Stimulated activated CD4-positive, alpha-beta T cell treated with anti-CD3 and anti-CD28 coated beads, TNF-alpha, amount 100 ng/mL, for 48 hours (primary cell): ENCODE measurements around the gene NTSR1.

ENCODE experiments used
- DNase-seq, 3 donors: peaks; one replicate each; pipeline ENCODE4 v3.0.0-alpha.2; 2020; ENCODE audit warnings: low read depth in 3 of 3

Gene NTSR1

GRCh38 chr20:62739581-62740285, 31.1 kb downstream of the NTSR1 start:
- peak in 1 of 3 donors; percentile 14 for DNase-seq

- peak; percentile 61 to 75 (median 70) for DNase-seq
Observed at GRCh38 chr20:62740286-62741141, 31.9 kb downstream of the NTSR1 start.

GRCh38 chr20:62741191-62741691, 32.6 kb downstream of the NTSR1 start:
- DNase-seq = no peak

DNA sequence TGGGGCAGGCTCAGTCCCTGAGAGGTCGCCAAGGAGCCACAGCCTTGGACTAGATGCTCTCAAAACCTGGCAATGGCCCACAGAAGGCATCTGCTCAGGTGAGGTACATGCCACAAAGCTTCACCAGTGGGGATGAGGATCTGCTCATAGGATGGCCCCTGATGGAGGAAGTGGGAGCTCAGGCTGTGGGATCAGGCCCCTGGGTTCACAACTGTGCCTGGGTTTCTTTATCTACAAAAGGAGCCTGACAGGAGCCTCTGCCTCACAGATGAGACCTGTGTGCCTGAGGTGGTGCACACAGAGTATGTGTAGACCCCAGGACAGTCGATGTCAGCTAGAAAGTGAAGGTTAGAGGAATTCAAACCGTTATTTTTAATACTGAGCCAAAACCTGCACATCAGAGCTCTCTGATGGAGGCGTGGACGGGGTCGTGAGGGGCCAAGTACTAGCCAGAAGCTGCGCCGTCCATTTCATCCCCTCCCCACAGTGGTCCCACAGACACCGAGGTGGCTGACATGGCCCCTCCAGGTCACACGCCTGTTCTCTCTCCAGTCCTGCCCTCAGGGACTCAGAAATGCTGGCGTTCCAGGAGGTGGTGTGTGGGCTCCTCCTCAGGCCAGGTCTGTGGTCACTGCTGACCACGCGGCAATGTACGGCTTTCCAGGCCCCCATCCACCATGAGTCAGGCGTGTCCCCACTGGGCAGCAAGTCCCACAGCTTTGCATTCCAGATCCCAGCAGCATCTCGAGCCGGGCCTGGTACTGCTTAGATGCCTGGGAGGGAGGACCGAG, 33.3 kb downstream of the NTSR1 start:
- DNase-seq = no peak

- DNase-seq = no peak
Observed at GRCh38 chr20:62742550-62742949, 33.9 kb downstream of the NTSR1 start.

DNA sequence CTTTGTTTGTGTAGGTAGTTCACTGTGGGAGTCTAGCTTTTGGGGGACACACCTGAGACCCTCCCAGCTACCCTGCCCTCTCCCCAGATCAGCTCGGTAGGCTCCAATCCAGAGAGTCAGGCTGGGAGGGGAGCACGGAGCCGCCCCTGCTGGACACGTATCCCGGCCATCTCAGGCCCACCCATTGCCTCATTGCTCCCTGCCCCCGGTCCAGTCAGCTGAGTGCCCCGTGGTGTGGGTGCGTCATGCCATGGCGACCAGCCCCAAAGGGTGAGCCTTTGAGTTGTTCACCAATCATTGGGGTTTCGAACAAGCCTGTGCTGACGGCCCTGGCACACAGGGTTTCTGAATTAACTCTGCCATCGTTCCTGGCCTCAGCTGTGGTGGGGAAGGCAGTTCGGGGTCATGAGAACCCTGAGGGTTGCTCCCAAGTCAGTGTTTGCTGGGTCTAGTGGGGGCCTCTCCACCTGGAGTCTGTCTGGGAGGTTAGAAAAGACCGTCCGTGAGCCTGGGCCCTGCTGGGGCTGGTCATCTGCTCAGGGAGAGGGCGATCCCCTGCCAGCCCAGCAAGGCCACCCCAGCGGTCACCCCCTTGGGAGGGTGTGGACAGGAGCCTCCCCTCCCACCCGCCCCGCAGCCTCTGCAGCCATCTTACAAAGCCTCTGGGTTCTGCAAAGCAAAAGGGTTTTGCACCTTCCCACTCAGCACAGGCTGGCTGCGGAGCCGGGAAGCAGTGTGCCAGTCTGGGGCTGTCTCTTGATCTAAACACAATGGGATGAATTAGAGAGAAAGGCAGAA, 34.5 kb downstream of the NTSR1 start:
- DNase-seq = no peak

DNA sequence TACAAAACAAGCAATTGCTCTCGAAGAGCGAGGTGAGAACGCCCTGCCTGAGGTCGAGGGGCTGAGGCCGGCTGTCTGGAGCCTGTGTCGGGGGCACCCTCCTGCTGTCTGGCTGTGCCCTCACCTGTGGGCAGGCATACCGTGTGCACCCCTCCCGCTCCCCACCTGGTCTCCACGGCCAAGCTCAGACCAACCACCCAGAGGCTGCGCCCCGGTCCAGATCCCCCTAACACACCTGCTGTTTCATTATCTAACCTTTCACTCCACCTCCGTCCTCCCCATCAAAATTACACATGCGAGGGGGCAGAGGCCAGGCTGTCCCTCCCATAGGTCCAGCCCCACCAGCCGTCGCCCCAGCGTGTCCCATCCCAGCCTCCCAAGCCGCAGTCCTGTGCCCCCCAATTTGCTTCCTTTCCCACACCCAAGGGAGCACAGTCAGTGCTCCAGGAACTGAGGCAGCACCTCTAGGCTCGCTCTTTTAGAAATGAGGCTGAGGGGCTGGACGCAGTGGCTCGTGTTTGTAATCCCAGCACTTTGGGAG, 35.2 kb downstream of the NTSR1 start:
- no peak for DNase-seq

GRCh38 chr20:62744741-62745191, 36.1 kb downstream of the NTSR1 start:
- DNase-seq = no peak

- no peak for DNase-seq
Observed at GRCh38 chr20:62745279-62745951, 36.8 kb downstream of the NTSR1 start.

DNA sequence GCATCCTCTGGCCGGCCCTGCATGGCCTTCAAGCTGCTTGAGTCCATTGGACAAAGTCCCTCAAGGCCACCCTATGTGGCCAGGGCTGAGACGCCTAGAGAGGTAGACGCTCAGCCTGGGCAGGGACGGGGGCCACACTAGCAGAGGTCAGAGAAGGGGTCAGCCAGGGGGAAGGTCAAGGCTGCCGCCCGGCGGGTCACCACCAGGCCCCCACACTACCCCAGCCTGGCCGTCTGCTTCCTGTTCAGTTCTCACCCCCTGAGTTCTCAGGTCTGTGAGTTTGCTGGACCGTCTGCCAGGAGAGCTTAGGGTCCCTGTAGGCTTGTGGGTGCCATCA, 37.3 kb downstream of the NTSR1 start:
- DNase-seq = no peak

GRCh38 chr20:62748311-62748710, 39.7 kb downstream of the NTSR1 start:
- no peak for DNase-seq

DNA sequence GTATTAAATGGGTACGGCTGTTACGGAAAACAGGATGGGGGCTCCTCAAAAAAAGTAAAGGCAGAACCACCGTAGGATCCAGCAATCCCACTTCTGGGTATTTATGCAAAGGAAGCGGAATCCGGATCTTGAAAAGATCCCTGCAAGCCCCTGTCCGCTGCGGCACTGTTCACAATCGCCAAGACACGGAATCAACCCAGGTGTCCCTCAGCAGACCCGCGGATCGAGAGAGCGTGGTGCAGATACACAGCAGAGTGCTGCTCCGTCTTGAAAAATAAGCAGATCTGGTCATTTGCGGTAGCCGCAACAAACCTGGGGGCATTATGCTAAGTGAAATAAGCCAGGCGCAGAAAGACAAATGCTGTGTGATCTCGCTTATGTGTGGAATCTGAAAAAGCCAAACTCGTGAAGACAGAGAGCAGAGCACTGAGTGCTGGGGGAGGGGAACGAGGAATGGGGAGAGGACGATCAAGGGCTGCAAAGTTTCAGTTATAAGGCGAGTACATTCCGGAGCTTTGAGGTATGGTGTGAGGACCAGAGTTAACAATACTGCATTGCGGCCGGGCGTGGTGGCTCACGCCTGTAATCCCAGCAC, 41.3 kb downstream of the NTSR1 start:
- DNase-seq = no peak

DNA sequence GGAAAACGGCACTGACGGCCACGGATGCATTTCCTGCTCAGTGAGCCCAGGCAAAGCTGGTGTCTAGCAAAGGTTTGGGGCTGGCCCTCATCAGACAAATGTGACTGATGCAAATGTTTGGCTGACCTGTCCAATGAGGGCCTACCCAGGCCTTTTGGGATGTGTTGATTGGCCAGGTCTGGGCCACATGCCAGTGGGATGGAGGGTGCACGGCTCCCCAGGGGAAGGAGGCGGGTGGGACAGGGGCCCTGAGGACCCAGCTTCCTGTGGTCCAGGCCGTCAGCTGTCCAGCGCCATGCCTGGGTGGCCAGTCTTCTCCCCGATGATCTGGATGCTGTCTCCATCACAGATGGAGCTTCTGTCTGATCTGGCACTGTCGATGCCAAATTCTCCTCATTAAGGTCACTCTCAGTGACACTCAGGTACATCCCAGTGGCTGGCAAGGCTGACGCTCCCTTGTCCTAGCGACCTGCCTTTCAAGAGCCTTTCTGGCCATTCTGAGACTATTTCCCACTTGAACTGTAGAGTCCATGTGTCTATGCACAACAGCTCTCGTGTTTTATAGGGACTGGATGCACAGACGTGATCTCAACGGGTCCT, 43.0 kb downstream of the NTSR1 start:
- no peak for DNase-seq

- DNase-seq = no peak
Observed at GRCh38 chr20:62752181-62752670, 43.6 kb downstream of the NTSR1 start.

GRCh38 chr20:62752671-62753501, 44.2 kb downstream of the NTSR1 start:
- DNase-seq = no peak

- DNase-seq = no peak
Observed at GRCh38 chr20:62753626-62754025, 45.0 kb downstream of the NTSR1 start.

GRCh38 chr20:62754122-62754990, 45.7 kb downstream of the NTSR1 start:
- no peak for DNase-seq

DNA sequence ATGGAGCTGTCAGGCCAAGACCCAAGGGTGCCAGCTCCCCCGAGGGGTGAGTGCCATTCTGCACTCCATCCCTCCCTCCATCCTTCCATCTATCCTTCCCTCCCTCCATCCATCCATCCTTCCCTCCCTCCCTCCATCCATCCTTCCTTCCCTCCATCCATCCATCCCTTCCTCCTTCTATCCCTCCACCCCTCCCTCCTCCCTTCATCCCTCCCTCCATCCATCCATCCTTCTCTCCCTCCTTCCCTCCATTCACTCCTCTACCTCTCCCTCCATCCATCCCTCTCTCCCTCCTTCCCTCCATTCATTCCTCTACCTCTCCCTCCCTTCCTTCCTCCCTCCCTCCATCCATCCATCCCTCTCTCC, 46.3 kb downstream of the NTSR1 start:
- DNase-seq = no peak
